HG02970 (cell line): Measurements from ENCODE around the gene SYP.

Experiments
- ATAC-seq: cut with Tn5 transposase; IDR thresholded peaks from one replicate; pipeline ENCODE4 v1.9.1; 2021; ENCODE audit warnings: mild to moderate bottlenecking, moderate library complexity, moderate number of reproducible peaks; ENCODE audit not compliant: unreplicated experiment, low FRiP score

Gene SYP

GRCh38 chrX:49199906-49200771, at the start of gene SYP:
Gene SYP (minus strand): TSS chrX:49200193. CDS start chrX:49200186, 7 bp downstream.
- ATAC-seq = peak; percentile 57

DNA sequence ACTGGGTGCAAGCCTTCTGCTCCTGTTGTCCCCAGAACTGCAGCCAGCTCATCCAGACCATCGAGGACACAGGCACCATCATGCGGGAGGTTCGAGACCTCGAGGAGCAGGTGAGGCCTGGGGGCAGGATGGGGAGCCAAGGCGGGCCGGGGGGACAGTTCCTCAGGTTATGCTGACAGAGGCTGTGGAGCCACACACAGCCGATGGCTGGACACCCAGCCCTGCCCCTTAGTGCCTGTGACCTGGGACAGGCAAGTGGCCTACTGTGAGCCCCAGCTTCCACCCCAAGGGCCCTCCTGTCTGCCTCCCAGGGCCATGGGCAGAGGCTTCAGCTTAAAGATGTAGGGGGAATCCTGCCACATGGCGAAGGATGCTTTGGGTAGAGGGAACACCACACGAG, 49.6 kb upstream of the SYP start:
- ATAC-seq = no peak

GRCh38 chrX:49249071-49249470, 49.1 kb upstream of the SYP start:
- no peak for ATAC-seq

DNA sequence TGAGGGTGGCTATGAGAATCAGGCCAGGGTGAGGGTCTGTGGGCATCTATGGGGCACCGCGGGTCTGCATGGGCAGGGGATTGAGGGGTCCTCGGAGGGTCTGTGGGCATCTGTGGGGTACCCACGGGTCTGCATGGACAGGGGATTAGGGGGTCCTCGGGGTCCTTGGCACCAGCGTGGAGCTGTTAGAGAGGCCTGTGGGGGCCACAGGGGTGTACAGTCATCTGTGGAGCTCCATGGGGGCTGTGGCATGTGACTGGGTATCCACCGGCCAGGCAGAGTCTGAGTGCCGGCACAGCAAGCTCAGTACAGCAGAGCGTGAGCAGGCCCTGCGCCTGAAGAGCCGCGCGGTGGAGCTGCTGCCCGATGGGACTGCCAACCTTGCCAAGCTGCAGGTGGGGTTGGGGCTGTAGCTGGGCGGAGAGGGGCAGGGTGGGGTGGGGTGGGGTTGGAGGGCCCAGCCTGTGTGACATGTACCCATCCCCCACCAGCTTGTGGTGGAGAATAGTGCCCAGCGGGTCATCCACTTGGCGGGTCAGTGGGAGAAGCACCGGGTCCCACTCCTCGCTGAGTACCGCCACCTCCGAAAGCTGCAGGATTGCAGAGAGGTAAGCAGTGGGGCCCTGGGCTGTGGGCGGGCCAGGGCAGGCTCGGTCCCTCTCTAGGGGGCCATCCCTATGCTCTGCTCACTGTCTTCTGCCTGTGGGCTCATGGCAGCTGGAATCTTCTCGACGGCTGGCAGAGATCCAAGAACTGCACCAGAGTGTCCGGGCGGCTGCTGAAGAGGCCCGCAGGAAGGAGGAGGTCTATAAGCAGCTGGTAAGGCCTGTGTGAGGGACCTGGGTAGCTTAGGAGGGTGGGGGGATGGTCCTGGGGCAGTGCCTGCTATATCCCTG, 48.2 kb upstream of the SYP start:
- ATAC-seq = no peak

- no peak for ATAC-seq
Observed at GRCh38 chrX:49247346-49247745, 47.4 kb upstream of the SYP start.

GRCh38 chrX:49246541-49246940, 46.5 kb upstream of the SYP start:
- ATAC-seq = no peak

DNA sequence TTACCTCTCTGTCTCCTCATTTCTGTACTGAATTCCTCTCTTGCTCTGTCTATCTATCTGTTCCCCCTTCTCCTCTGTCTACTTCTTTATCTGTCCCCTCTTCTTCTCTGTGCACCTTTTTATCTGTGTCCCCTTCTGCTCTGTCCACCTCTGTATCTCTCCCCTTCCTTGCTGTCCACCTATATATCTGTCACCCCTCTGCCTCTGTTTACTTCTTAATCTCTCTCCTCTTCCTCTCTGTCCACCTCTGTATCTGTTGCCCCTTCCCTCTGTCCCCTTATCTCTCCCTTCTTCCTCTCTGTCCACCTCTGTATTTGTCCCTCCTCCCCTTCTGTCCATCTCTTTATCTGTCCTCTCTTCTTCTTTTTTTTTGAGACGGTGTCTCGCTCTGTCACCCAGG, 44.2 kb upstream of the SYP start:
- no peak for ATAC-seq

GRCh38 chrX:49243166-49243565, 43.2 kb upstream of the SYP start:
- no peak for ATAC-seq

GRCh38 chrX:49242545-49243066, 42.6 kb upstream of the SYP start:
- ATAC-seq = no peak

GRCh38 chrX:49238735-49239134, 38.7 kb upstream of the SYP start:
- no peak for ATAC-seq

DNA sequence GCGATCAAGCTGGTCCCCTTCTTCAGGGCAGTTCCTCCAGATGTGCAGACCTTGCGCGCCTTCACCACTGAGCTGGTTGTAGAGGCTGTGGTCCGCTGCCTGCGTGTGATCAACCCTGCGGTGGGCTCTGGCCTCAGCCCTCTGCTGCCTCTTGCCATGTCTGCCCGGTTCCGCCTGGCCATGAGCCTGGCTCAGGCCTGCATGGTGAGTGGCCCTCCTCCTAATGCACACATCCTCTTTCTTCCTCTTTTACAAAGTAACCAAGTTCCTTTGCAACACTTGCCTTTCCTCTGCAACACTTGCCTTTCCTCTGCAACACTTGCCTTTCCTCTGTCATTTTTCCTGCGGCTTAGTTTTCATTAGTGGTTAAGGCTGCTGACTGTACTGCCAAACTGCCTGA, 37.1 kb upstream of the SYP start:
- no peak for ATAC-seq

DNA sequence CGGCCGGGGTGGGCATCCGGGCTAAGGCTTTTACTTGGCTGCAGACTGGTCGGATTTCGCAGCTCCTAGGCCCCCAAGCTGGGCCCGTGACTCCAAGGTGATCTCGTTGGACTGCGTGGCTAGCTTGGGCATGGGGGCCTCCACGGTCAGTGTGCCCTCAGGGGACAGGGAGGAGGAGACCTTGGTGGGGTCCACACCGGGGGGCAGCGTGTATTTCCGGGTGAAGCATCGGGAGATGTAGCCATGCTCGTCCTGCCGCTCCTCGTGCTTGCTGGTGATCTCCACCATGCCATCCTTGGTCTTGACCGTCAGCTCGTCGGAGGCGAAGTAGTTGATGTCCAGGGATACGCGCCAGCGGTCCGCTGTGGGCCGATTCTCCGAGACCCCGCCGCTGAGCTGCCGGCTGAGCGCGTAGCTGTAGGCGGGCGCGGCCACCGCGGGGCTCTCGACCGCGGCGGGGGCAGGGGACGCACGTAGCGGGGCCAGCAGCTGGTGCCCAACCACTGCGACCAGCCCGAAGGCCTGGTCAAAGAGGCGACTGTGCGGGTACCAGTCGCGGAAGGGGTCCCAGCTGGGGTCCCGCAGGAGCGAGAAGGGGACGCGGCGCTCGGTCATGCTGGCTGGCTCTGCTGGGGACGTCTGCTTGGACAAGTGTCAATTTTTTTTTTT, 34.0 kb upstream of the SYP start:
- no peak for ATAC-seq

DNA sequence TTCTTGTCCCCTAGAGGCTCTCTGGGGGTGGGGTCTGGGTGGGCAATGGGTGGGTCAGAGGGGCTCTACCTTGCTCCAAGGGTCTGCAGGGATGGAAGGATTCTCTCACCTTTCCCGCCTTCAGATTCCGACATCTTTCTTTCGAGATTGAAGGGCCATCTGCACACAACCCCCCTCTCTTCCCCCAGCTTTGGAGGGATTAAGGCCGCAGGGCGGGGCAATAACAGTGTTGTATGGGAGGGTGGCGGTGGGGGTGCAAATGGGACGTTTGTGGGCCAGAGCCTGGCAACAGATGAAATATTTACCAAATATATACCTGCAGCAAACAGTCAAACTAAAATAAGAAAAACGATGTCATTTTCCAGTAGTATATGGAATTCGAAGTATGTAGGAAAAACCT, 33.2 kb upstream of the SYP start, which contains the start of gene CACNA1F:
Gene CACNA1F (minus strand): TSS at position 165 of the 400 bp plus-strand sequence. CDS start 31 bp downstream, at position 134.
- no peak for ATAC-seq

DNA sequence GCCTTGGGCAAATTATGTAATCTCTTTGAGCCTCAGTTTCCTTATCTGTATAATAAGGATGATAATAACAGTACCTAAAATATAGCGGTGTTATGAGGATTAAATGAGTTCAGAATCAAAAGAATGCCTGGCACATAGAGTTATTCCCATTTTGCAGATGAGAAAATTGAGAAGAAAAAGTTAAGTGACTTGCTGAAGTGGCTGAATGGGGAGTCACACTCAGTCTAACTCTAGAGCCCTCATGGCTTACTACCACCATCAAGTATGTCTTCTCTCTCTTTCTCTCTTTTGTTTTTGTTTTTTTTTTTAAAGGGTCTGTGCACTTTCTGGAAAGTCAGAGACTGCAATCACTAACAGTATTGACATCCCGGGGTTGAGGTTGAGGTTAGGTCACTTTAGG, 32.5 kb upstream of the SYP start:
- ATAC-seq = no peak

- ATAC-seq = no peak
Observed at GRCh38 chrX:49231333-49232000, 31.5 kb upstream of the SYP start.

DNA sequence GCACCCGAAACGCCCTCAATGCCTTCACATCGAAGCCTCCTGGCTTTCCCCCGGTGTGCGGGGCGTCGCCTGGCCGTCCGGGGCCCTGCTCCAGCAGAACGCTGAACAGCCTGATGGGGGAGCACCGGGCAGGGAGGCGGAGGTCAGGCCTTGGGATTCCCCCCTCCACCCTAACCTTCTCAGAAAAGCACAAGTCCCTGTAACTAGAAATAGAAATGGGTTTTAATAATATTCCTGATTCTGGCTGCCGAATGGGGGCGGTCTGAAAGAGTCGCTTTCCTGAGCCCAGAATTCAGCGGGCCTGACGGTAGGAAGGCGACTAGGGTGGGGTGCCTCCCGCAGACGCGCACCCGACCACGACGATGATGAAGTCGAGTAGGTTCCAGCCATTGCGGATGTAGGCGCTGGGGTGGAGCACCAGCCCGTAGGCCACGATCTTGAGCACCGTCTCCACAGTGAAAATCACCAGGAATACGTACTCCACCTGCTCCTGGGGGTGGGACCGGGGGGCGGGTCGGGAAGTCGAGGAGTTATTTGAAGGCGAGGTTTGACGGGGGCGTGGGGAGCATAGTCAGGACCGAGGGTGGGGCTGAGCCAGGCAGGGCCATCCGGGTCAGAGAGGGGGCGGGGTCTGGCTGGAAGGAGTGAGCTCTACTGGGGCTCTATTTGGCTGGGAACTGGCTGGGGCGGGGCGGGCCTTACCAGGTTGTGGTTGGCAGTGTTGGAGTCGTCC, 30.7 kb upstream of the SYP start:
- no peak for ATAC-seq

GRCh38 chrX:49228185-49228584, 28.2 kb upstream of the SYP start:
- no peak for ATAC-seq

GRCh38 chrX:49227726-49228125, 27.7 kb upstream of the SYP start:
- ATAC-seq = no peak

GRCh38 chrX:49226946-49227345, 27.0 kb upstream of the SYP start:
- no peak for ATAC-seq
